ENCODE measurements around the gene TMEM229B.

DNA sequence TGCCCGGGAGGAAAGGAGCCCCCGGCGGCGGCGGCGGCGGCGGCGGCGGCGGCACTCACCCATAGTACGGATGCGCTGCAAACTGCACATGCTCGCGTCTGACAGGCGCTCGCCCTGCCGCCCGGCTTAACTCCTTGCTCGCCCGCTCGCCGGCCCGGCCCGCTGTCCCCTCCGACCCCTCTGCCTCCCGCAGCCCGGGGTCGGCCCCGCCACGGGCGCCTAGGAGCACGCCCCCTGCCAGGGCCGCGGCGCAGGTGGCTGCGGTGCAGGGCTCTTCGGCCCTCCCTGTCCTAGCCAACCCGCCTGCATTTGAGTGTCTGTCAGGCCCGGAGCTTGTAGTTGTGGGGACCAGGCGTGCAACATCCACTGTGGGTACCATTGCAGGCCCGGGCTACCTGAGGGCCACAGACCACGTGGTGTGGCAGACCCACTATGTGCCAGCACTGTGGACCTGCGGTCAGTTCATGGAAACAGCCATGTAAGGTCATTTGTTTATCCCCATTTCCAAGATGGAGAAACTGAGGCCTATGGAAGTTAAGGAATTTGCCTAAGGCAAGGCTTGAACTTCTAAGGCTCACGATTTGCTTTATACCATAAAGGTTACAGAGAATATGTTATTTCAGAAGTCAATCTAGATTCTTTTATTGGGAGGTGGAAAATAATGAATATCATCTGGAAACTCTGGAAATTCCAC lies 27.0 kb upstream of the TMEM229B start:
- TF ChIP-seq, protein P1, sequence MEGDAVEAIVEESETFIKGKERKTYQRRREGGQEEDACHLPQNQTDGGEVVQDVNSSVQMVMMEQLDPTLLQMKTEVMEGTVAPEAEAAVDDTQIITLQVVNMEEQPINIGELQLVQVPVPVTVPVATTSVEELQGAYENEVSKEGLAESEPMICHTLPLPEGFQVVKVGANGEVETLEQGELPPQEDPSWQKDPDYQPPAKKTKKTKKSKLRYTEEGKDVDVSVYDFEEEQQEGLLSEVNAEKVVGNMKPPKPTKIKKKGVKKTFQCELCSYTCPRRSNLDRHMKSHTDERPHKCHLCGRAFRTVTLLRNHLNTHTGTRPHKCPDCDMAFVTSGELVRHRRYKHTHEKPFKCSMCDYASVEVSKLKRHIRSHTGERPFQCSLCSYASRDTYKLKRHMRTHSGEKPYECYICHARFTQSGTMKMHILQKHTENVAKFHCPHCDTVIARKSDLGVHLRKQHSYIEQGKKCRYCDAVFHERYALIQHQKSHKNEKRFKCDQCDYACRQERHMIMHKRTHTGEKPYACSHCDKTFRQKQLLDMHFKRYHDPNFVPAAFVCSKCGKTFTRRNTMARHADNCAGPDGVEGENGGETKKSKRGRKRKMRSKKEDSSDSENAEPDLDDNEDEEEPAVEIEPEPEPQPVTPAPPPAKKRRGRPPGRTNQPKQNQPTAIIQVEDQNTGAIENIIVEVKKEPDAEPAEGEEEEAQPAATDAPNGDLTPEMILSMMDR (IDR thresholded peaks at IDR 0.05 in 2 of 3, conservative IDR thresholded peaks at IDR 0.05 in 1 of 3; ENCODE audit: borderline replicate concordance in 1 of 3, insufficient read depth in 1 of 3, low read depth in 2 of 3, low read length in 2 of 3) = no peak
- TF ChIP-seq, protein P2, sequence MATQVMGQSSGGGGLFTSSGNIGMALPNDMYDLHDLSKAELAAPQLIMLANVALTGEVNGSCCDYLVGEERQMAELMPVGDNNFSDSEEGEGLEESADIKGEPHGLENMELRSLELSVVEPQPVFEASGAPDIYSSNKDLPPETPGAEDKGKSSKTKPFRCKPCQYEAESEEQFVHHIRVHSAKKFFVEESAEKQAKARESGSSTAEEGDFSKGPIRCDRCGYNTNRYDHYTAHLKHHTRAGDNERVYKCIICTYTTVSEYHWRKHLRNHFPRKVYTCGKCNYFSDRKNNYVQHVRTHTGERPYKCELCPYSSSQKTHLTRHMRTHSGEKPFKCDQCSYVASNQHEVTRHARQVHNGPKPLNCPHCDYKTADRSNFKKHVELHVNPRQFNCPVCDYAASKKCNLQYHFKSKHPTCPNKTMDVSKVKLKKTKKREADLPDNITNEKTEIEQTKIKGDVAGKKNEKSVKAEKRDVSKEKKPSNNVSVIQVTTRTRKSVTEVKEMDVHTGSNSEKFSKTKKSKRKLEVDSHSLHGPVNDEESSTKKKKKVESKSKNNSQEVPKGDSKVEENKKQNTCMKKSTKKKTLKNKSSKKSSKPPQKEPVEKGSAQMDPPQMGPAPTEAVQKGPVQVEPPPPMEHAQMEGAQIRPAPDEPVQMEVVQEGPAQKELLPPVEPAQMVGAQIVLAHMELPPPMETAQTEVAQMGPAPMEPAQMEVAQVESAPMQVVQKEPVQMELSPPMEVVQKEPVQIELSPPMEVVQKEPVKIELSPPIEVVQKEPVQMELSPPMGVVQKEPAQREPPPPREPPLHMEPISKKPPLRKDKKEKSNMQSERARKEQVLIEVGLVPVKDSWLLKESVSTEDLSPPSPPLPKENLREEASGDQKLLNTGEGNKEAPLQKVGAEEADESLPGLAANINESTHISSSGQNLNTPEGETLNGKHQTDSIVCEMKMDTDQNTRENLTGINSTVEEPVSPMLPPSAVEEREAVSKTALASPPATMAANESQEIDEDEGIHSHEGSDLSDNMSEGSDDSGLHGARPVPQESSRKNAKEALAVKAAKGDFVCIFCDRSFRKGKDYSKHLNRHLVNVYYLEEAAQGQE (IDR thresholded peaks at IDR 0.05; ENCODE audit: low read depth) = no peak
- TF ChIP-seq POLR2AphosphoS5 (IDR thresholded peaks at IDR 0.05; ENCODE audit: low read depth, low read length) (no peak), EZH2phosphoT487 (IDR thresholded peaks at IDR 0.05; ENCODE audit: borderline replicate concordance) (no peak), RAD21 (IDR thresholded peaks at IDR 0.05; ENCODE audit: low read depth) (no peak), YY1 (IDR thresholded peaks at IDR 0.05; ENCODE audit: extremely low read depth, insufficient replicate concordance, low read depth, low read length) (no peak), POLR2A (IDR thresholded peaks at IDR 0.05; ENCODE audit: borderline replicate concordance, extremely low read depth, insufficient read depth, insufficient read length) (no peak)
- TF ChIP-seq, protein P3, sequence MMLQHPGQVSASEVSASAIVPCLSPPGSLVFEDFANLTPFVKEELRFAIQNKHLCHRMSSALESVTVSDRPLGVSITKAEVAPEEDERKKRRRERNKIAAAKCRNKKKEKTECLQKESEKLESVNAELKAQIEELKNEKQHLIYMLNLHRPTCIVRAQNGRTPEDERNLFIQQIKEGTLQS (IDR thresholded peaks at IDR 0.05) = no peak

All from HCT116 (cell line).